ENCODE measurements around the gene UFD1. TPM values are rescaled to one million over a fixed set of nuclear protein-coding genes. Genes with fewer than 3 reads are reported as not detected.

Gene UFD1
- total and polyA plus RNA-seq, 2 experiments from 2014 or later, result 23.4 to 77.3 TPM

DNA sequence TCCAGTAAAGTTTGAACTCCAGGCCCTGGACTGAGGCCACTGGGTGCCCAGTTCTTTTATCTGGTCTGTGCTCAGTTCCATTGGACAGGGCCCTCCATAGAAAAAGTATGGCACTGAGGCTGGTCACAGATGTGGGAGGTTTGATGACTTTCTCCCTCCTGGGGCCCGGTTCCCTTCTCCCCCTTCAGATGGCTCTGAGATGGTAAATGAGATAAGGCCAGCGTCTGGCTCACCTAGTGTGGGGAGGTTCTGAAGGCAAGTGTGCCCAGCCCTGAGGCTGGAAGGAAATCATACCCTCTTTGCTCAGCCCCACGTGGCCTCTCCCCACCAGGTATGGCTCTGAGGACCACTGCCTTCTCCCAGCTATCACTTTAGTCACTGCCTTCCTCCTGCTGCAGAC lies 46.7 kb upstream of the UFD1 start:
- DNase-seq (ENCODE audit: low read depth in 1 of 2, low spot score in 1 of 2), result no peak
- Histone ChIP-seq H3K4me3 (no peak overlapping the region), H3K36me3 (no peaks in the 10 kb centered on the region), H3K27me3 (peaks cover 48% of the 10 kb centered on the region), H3K27ac (no peak overlapping the region), H3K4me1 (ENCODE audit: low read depth) (peaks cover 11% of the 10 kb centered on the region), H3K9me3 (ENCODE audit: low read depth) (no peaks in the 10 kb centered on the region)
- no peak for TF ChIP-seq CTCF (IDR thresholded peaks at IDR 0.05; ENCODE audit: low read depth, low read length)

- H3K4me3 ChIP-seq, result no peak overlapping the region
- no peaks in the 10 kb centered on the region for H3K9me3 ChIP-seq (ENCODE audit: low read depth)
- H3K36me3 ChIP-seq, result no peaks in the 10 kb centered on the region
- no peak overlapping the region for H3K27ac ChIP-seq
- TF ChIP-seq CTCF (IDR thresholded peaks at IDR 0.05; ENCODE audit: low read depth, low read length), result no peak
- H3K27me3 ChIP-seq, result peaks cover 46% of the 10 kb centered on the region
- DNase-seq (ENCODE audit: low read depth in 1 of 2, low spot score in 1 of 2), result no peak
- H3K4me1 ChIP-seq (ENCODE audit: low read depth), result peaks cover 11% of the 10 kb centered on the region
These were observed 46.2 kb upstream of the UFD1 start for GRCh38 chr22:19525116-19525660.

- no peaks in the 10 kb centered on the region for H3K9me3 ChIP-seq (ENCODE audit: low read depth)
- H3K27me3 ChIP-seq, result peaks cover 46% of the 10 kb centered on the region
- DNase-seq (ENCODE audit: low read depth in 1 of 2, low spot score in 1 of 2), result peak; percentile 36 to 38
- no peak within 1 kb of the TSS for H3K27ac ChIP-seq
- peaks cover 11% of the 10 kb centered on the region for H3K4me1 ChIP-seq (ENCODE audit: low read depth)
- H3K4me3 ChIP-seq, result peak within 1 kb of the TSS; percentile 24
- no peaks in the 10 kb centered on the region for H3K36me3 ChIP-seq
- TF ChIP-seq CTCF (IDR thresholded peaks at IDR 0.05; ENCODE audit: low read depth, low read length), result no peak
These were observed 45.5 kb upstream of the UFD1 start, which contains the start of gene CLDN5 for GRCh38 chr22:19524170-19525115. Gene CLDN5 (minus strand): TSS chr22:19524410. CDS start chr22:19524255, 155 bp downstream.

DNA sequence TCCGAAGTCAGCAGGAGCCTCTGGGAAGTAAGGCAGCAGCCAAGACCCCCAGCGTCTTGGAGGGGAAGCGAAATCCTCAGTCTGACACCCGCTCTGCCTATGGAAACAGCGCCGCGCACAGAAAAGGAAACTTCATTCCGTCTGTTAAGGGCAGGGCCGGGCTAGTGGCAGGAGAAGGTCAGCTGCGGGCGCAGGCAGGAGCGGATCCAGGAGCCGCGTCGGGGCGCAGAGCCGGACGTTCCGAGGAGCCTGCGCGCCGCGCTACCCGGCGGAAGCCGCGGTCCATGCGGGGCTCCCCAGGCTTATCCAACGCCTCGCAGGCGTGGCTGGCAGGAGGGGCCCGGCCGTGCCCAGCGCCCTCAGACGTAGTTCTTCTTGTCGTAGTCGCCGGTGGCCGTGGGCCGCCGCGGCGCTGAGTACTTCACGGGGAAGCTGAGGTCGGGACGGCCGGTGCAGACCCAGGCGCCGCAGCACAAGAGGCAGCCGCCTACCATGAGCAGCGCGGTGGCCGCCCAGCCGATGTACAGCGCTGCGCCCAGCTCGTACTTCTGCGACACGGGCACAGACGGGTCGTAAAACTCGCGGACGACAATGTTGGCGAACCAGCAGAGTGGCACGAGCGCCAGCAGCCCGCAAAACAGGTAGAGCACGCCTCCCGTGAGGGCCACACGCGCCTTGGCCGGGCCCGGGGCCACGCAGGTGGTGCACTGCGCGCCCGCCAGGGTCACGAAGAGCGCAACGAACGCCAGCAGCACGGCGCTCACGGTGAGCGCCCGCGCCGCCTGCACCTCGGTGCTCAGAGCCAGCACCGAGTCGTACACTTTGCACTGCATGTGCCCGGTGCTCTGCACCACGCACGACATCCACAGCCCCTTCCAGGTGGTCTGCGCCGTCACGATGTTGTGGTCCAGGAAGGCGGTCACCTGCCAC lies 44.5 kb upstream of the UFD1 start:
- no peaks in the 10 kb centered on the region for H3K36me3 ChIP-seq
- DNase-seq (ENCODE audit: low read depth in 1 of 2, low spot score in 1 of 2), result peak; percentile 52
- peaks cover 46% of the 10 kb centered on the region for H3K27me3 ChIP-seq
- no peak overlapping the region for H3K27ac ChIP-seq
- H3K4me3 ChIP-seq, result peak overlapping the region; percentile 24
- no peaks in the 10 kb centered on the region for H3K9me3 ChIP-seq (ENCODE audit: low read depth)
- no peak for TF ChIP-seq CTCF (IDR thresholded peaks at IDR 0.05; ENCODE audit: low read depth, low read length)
- peaks cover 11% of the 10 kb centered on the region for H3K4me1 ChIP-seq (ENCODE audit: low read depth)

DNA sequence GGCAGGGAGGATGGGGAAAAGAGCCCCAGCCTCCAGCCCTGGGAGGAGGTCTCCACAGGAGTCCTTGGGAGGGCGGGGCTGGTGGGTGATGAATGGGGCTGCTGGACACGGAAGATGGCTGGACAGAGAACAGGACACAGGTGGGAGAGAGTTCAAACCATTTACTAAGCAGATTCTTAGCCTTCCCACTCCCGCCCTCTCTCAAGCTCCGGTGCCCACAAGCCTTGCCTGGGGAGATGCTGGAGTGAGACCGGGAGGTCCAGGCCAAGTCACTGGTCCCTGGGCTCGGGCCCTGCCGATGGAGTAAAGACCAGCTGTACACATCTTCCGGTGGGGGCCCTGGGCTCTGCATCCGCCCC lies 43.9 kb upstream of the UFD1 start:
- Histone ChIP-seq H3K4me1 (ENCODE audit: low read depth) (peaks cover 11% of the 10 kb centered on the region), H3K27me3 (peaks cover 46% of the 10 kb centered on the region), H3K27ac (no peak overlapping the region)

More for the DNA sequence above, 43.9 kb upstream of the UFD1 start:
- Histone ChIP-seq H3K9me3 (ENCODE audit: low read depth) (no peaks in the 10 kb centered on the region), H3K36me3 (no peaks in the 10 kb centered on the region), H3K4me3 (no peak overlapping the region)
- no peak for TF ChIP-seq CTCF (IDR thresholded peaks at IDR 0.05; ENCODE audit: low read depth, low read length)
- DNase-seq (ENCODE audit: low read depth in 1 of 2, low spot score in 1 of 2), result no peak
